ENCODE measurements around the gene NTM.

- TF ChIP-seq, protein P1, sequence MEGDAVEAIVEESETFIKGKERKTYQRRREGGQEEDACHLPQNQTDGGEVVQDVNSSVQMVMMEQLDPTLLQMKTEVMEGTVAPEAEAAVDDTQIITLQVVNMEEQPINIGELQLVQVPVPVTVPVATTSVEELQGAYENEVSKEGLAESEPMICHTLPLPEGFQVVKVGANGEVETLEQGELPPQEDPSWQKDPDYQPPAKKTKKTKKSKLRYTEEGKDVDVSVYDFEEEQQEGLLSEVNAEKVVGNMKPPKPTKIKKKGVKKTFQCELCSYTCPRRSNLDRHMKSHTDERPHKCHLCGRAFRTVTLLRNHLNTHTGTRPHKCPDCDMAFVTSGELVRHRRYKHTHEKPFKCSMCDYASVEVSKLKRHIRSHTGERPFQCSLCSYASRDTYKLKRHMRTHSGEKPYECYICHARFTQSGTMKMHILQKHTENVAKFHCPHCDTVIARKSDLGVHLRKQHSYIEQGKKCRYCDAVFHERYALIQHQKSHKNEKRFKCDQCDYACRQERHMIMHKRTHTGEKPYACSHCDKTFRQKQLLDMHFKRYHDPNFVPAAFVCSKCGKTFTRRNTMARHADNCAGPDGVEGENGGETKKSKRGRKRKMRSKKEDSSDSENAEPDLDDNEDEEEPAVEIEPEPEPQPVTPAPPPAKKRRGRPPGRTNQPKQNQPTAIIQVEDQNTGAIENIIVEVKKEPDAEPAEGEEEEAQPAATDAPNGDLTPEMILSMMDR (IDR thresholded peaks at IDR 0.05): no peak
- TF ChIP-seq POLR2A (IDR thresholded peaks at IDR 0.05) (no peak), EP300 (IDR thresholded peaks at IDR 0.05) (no peak), POLR2AphosphoS5 (IDR thresholded peaks at IDR 0.05) (no peak)
These were observed 191.6 kb downstream of the NTM start for GRCh38 chr11:131561972-131562371.
